Left ventricle myocardium inferior (tissue), 1 donor: ENCODE measurements around the gene FOXK1. TPM values are rescaled to one million over a fixed set of nuclear protein-coding genes. Genes with fewer than 3 reads are reported as not detected.

Experiments
- DNase-seq: peaks from one replicate; pipeline ENCODE4 v3.0.0-alpha.2; 2020
- H3K27ac ChIP-seq: fragments of 200-600 bp; replicated peaks from 2 replicates; pipeline ENCODE4 v1.8.0; 2021
- H3K27me3 ChIP-seq: fragments of 200-600 bp; 2 replicates; pipeline ENCODE4 v1.8.0; 2021; ENCODE audit warnings: low read depth
- H3K36me3 ChIP-seq: fragments of 200-600 bp; 2 replicates; pipeline ENCODE4 v1.8.0; 2021
- H3K4me1 ChIP-seq: fragments of 200-600 bp; 2 replicates; pipeline ENCODE4 v1.8.0; 2021
- H3K4me3 ChIP-seq: fragments of 200-600 bp; 2 replicates; pipeline ENCODE4 v1.8.0; 2021; ENCODE audit warnings: mild to moderate bottlenecking, moderate library complexity
- H3K9me3 ChIP-seq: fragments of 200-600 bp; replicated peaks from 2 replicates; pipeline ENCODE4 v1.8.0; 2021
- CTCF ChIP-seq: fragments of 200-600 bp; IDR thresholded peaks from 2 replicates; pipeline ENCODE4 v1.8.0; 2021; ENCODE audit warnings: antibody characterized with exemption, mild to moderate bottlenecking, borderline replicate concordance
- intact Hi-C: fragments of 100-400 bp; cut with micrococcal nuclease; formaldehyde crosslinking; loops from one replicate; pipeline ENCODE4 v1.11.0; 2022
- total RNA-seq: library from RNA; stranded (reverse); fragmentation: NEBNext Ultra II Directional; extraction: Animal tissue kit (Norgen Biotek cat#: 25700); gene quantifications from one replicate; pipeline ENCODE4 v1.2.1, GENCODE V29; 2021
- donor health status: DM: no; HTN: yes; CAD: no; lungs with severe emphysema.

Gene FOXK1
- total RNA-seq, 1 donor from 2014 or later, result 18.3 TPM

- Histone ChIP-seq H3K27ac (no peak overlapping the region), H3K9me3 (no peaks in the 10 kb centered on the region), H3K27me3 (no peaks in the 10 kb centered on the region), H3K36me3 (peaks cover 73% of the 10 kb centered on the region), H3K4me1 (peaks cover 13% of the 10 kb centered on the region), H3K4me3 (no peak overlapping the region)
- no peak for TF ChIP-seq CTCF
- DNase-seq, result no peak
- intact Hi-C loops, result no loop called here
Observed at GRCh38 chr7:4782333-4783291, 100.5 kb downstream of the FOXK1 start.

- no peak for TF ChIP-seq CTCF
- no peak overlapping the region for H3K27ac ChIP-seq
- intact Hi-C loops, result no loop called here
- no peak overlapping the region for H3K4me3 ChIP-seq
- H3K4me1 ChIP-seq, result peaks cover 7% of the 10 kb centered on the region
- no peak for DNase-seq
- H3K9me3 ChIP-seq, result no peaks in the 10 kb centered on the region
- H3K27me3 ChIP-seq, result no peaks in the 10 kb centered on the region
- peaks cover 73% of the 10 kb centered on the region for H3K36me3 ChIP-seq
Observed at GRCh38 chr7:4783292-4783652, 101.2 kb downstream of the FOXK1 start.

GRCh38 chr7:4783762-4784351, 101.8 kb downstream of the FOXK1 start:
- no peaks in the 10 kb centered on the region for H3K9me3 ChIP-seq

GRCh38 chr7:4784799-4785198, 102.7 kb downstream of the FOXK1 start:
- Histone ChIP-seq H3K4me1 (peaks cover 5% of the 10 kb centered on the region), H3K9me3 (no peaks in the 10 kb centered on the region), H3K36me3 (peaks cover 87% of the 10 kb centered on the region), H3K27me3 (no peaks in the 10 kb centered on the region), H3K4me3 (no peak overlapping the region), H3K27ac (peak overlapping the region; percentile 30)
- no peak for TF ChIP-seq CTCF
- peak; percentile 62 for DNase-seq
- intact Hi-C loops, result no loop called here

More at GRCh38 chr7:4783762-4784351, 101.8 kb downstream of the FOXK1 start:
- no peak overlapping the region for H3K27ac ChIP-seq
- no peak overlapping the region for H3K4me3 ChIP-seq
- intact Hi-C loops, result no loop called here
- no peak for DNase-seq
- peaks cover 5% of the 10 kb centered on the region for H3K4me1 ChIP-seq
- peaks cover 78% of the 10 kb centered on the region for H3K36me3 ChIP-seq
- no peak for TF ChIP-seq CTCF
- H3K27me3 ChIP-seq, result no peaks in the 10 kb centered on the region

- intact Hi-C loops, result no loop called here
- Histone ChIP-seq H3K4me1 (peaks cover 5% of the 10 kb centered on the region), H3K27me3 (no peaks in the 10 kb centered on the region), H3K27ac (no peak overlapping the region), H3K4me3 (no peak overlapping the region), H3K36me3 (peaks cover 91% of the 10 kb centered on the region), H3K9me3 (no peaks in the 10 kb centered on the region)
- DNase-seq, result no peak
- TF ChIP-seq CTCF, result no peak
Observed at GRCh38 chr7:4785371-4785770, 103.3 kb downstream of the FOXK1 start.
